T-cell (primary cell): ENCODE measurements around the gene ATP5F1E. TPM values are rescaled to one million over a fixed set of nuclear protein-coding genes. Genes with fewer than 3 reads are reported as not detected.
A peak's percentile ranks its signal among the peaks of the same experiment; 100 is the strongest.
"Not testable (repeated sequence)": the region's sequence is repeated elsewhere in the genome, so short reads cannot be mapped to it uniquely, and the experiment has no call there.

ENCODE experiments used
- ATAC-seq, 4 experiments: fragments of 200-7000 bp in 3 of 4; fragments of 150-1000 bp in 1 of 4; cut with Tn5 transposase; replicated peaks in 1 of 4; 1 replicate in 3 of 4; 2 replicates in 1 of 4; pipeline ENCODE4 v1.10.0; 2021; ENCODE audit warnings: moderate library complexity in 3 of 4, mild to moderate bottlenecking in 2 of 4, moderate number of reproducible peaks in 1 of 4
- CTCF ChIA-PET, 2 donors: fragments of 300-600 bp; sonication (Branson Sonifier 250); formaldehyde crosslinking; loops; one replicate each; lab custom pipeline; 2022; ENCODE audit warnings: antibody characterized with exemption in 2 of 2; lab: Charles Lee
- POLR2A ChIA-PET, 2 donors: fragments of 300-600 bp; sonication (Branson Sonifier 250); formaldehyde crosslinking; loops; one replicate each; lab custom pipeline; 2022; ENCODE audit warnings: antibody characterized with exemption in 2 of 2; lab: Charles Lee
- DNase-seq, 35 experiments: peaks; one replicate each; pipeline versions ENCODE4 v3.0.0 to v3.0.0-alpha.2; 2013 to 2023
- H3K27ac ChIP-seq: one replicate; pipeline ENCODE4 v1.5.1; 2013; ENCODE audit warnings: low read length
- H3K27me3 ChIP-seq, 2 experiments: replicated peaks in 1 of 2; 1 replicate in 1 of 2; 2 replicates in 1 of 2; pipeline versions ENCODE4 v1.6.1 to v1.7.0; 2013; ENCODE audit warnings: low read length in 1 of 2, mixed read lengths in 1 of 2; ENCODE audit not compliant: control insufficient read depth in 2 of 2, insufficient read depth in 2 of 2; ENCODE audit errors: extremely low read depth in 1 of 2
- H3K36me3 ChIP-seq, 2 donors: 1 replicate in 1 of 2; 2 replicates in 1 of 2; pipeline versions ENCODE4 v1.6.1 to v1.7.0; 2013; ENCODE audit warnings: low read length in 1 of 2; ENCODE audit not compliant: control insufficient read depth in 2 of 2, insufficient read depth in 1 of 2; ENCODE audit errors: extremely low read depth in 1 of 2
- H3K4me1 ChIP-seq, 2 experiments: 1 replicate in 1 of 2; 2 replicates in 1 of 2; pipeline versions ENCODE4 v1.6.1 to v1.7.0; 2013; ENCODE audit warnings: low read length in 2 of 2, mixed read lengths in 1 of 2; ENCODE audit not compliant: insufficient read depth in 2 of 2, control insufficient read depth in 1 of 2; ENCODE audit errors: extremely low read depth in 1 of 2
- H3K4me3 ChIP-seq, 2 donors: 1 replicate in 1 of 2; 2 replicates in 1 of 2; pipeline versions ENCODE4 v1.5.1 to v1.7.0; 2013; ENCODE audit warnings: mild to moderate bottlenecking in 2 of 2, low read length in 1 of 2, moderate library complexity in 1 of 2; ENCODE audit not compliant: control insufficient read depth in 1 of 2; ENCODE audit errors: extremely low read depth in 1 of 2
- H3K9me3 ChIP-seq: 2 replicates; pipeline ENCODE4 v1.7.0; 2013
- H3K27ac Mint-ChIP-seq, 2 donors: one replicate each; pipeline ENCODE4 v1.8.0; 2020 to 2021; ENCODE audit warnings: mild to moderate bottlenecking in 2 of 2, mixed read lengths in 2 of 2
- H3K27me3 Mint-ChIP-seq, 2 donors: one replicate each; pipeline ENCODE4 v1.8.0; 2021 to 2022; ENCODE audit warnings: mixed read lengths in 2 of 2
- H3K36me3 Mint-ChIP-seq: one replicate; pipeline ENCODE4 v1.8.0; 2021; ENCODE audit warnings: mixed read lengths
- H3K4me1 Mint-ChIP-seq, 3 donors: one replicate each; pipeline ENCODE4 v1.8.0; 2020 to 2022; ENCODE audit warnings: mixed read lengths in 3 of 3, mild to moderate bottlenecking in 1 of 3
- H3K4me3 Mint-ChIP-seq, 3 donors: one replicate each; pipeline ENCODE4 v1.8.0; 2020 to 2022; ENCODE audit warnings: mild to moderate bottlenecking in 3 of 3, mixed read lengths in 3 of 3, moderate library complexity in 3 of 3
- H3K9me3 Mint-ChIP-seq, 3 donors: one replicate each; pipeline ENCODE4 v1.8.0; 2020 to 2022; ENCODE audit warnings: mixed read lengths in 3 of 3
- WGBS: methylation state at CpG from one replicate; pipeline ENCODE4 v1.1.5; 2013; ENCODE audit warnings: missing lambda C conversion rate; ENCODE audit not compliant: insufficient coverage; 5-methylcytosine and 5-hydroxymethylcytosine counted together
- total RNA-seq, 35 experiments: library from RNA in 6 of 35; stranded (reverse) in 6 of 35; fragments of 120-200 nt in 1 of 35; gene quantifications; one replicate each; pipeline versions ENCODE4 v1.2.1 to v1.2.4 and lab custom pipeline; 2013 to 2026

ATP5F1E gene
- total RNA-seq, 5 donors from 2014 or later (not counting 1 experiment from before 2014, with no cell fraction given), result 50.6 to 105 (median 62.4) TPM

DNA sequence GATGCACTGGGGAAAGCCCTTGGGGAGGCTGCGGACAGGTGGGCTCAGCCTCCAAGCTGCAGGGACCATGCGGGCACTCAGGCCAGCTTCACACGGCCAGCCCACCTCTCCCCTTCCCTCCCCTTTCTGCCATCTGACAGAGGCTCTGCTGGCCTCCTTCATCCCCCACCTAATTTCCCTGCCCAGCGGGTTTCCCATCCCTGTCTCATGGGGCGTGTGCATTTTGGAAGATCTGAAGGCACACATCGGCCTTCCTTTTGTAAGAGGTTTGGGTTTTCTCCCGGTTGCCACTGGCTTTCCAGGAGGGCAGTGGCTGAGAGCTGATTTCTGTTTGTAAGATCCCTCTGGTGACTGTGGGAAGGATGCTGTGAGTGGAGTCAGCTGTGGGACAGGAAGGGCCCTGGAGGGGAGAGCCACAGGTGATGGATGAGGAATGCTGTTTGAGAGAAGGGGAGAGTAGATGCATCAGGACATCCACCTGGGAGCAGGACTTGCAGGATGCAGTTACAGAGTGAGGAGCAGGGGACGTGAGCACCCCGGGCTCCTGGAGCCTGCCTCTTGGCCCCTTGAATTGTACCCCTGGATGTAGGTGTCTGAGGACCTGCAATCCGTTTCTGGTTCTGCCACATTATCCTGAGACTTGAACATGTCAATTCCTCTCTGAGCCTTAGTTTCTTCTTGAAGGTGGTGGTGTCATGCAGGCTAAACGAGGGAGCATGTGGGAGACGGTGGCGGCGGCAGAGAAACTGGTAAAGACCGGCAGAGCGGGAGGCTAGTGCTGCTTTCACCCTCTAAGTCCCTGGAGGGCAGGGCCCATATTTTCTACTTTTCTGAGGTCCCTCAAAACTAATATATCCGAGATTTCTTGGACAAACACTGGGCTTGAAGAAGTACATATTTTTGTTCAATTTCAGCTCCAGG, 18.8 kb downstream of the ATP5F1E start:
- CTCF ChIA-PET, result interaction anchor here in 1 of 2 donors (0.5 kb wide), 1 partner anchor 32 kb away, joined by 4 read pairs; no protein-coding TSS in a partner anchor
- peaks cover 0 to under 1% of the 10 kb centered on the region in 2 experiments for H3K27me3 ChIP-seq
- no peak overlapping the region for H3K27ac ChIP-seq
- no peak for DNase-seq
- H3K4me3 Mint-ChIP-seq, result no peak overlapping the region
- no peaks in the 10 kb centered on the region for H3K36me3 ChIP-seq
- no peaks in the 10 kb centered on the region for H3K9me3 Mint-ChIP-seq
- peaks cover 6 to 33% of the 10 kb centered on the region in 2 experiments for H3K4me1 ChIP-seq
- H3K27ac Mint-ChIP-seq, result peak overlapping the region; percentile 11 to 60
- WGBS, result 92% methylated on average over 14 of the region's 17 CpGs
- no peaks in the 10 kb centered on the region for H3K9me3 ChIP-seq
- H3K4me1 Mint-ChIP-seq, result peaks cover 46 to 55% (median 52%) of the 10 kb centered on the region in 3 donors
- H3K36me3 Mint-ChIP-seq, result no peaks in the 10 kb centered on the region
- ATAC-seq, result no peak
- POLR2A ChIA-PET, result no interaction called here
- H3K27me3 Mint-ChIP-seq, result no peaks in the 10 kb centered on the region
- H3K4me3 ChIP-seq, result no peak overlapping the region

DNA sequence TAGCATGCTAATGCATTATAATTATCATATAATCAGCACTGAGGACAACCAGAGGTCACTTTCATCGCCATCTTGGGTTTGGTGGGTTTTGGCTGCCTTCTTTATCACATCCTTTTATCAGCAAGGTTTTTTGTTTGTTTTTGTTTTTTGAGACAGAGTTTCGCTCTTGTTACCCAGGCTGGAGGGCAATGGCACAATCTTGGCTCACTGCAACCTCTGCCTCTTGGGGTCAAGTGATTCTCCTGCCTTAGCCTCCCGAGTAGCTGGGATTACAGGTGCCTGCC, 20.3 kb downstream of the ATP5F1E start:
- H3K4me1 Mint-ChIP-seq, result peaks cover 37 to 46% (median 42%) of the 10 kb centered on the region in 3 donors
- CTCF ChIA-PET, result not testable (repeated sequence)

DNA sequence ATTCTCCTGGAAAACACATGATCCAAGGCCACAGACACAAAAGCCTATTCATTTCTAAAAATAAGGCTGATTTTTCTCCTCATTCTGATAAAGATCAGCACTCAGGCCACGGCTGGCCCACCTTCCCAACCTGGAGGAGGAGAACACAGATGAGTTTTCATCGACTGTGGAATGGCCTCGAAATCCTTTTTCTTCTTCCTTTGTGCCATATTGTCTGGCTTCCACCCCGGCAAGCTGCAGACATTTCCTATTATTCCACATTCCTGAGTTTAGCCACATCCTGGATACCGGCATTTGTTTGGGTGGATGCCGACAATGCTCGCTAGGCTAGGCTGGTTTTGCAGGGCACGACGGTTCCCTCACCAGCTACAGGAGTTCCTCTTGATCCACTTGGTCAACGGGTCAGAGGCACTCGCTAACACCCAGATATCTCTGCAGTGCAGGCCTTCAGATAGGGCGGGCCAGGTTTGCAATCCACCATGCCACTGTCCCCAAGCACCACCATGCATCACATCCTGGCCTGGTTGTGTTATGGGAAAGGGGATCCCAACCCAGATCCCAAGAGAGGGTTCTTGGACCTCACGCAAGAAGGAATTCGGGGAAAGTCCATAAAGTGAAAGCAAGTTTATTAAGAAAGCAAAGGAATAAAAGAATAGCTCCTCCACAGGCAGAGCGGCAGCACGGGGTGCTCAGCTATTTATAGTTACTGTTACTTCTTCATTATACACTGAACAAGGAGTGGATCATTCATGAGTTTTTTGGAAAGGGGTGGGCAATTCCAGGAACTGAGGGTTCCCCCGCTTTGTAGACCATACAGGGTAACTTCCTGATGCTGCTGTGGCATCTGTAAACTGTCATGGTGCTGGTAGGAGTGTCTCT, 20.9 kb downstream of the ATP5F1E start:
- H3K4me3 Mint-ChIP-seq, result no peak overlapping the region
- H3K9me3 Mint-ChIP-seq, result no peaks in the 10 kb centered on the region
- no peak for ATAC-seq

More for the DNA sequence above, 20.3 kb downstream of the ATP5F1E start:
- H3K27ac ChIP-seq, H3K27me3 ChIP-seq, H3K9me3 ChIP-seq, DNase-seq, H3K4me3 ChIP-seq, POLR2A ChIA-PET, H3K27me3 Mint-ChIP-seq, H3K4me3 Mint-ChIP-seq, H3K9me3 Mint-ChIP-seq, H3K27ac Mint-ChIP-seq, H3K36me3 ChIP-seq, ATAC-seq, H3K36me3 Mint-ChIP-seq: not testable (repeated sequence)
- WGBS, result 94% methylated on average over 2 of the region's 3 CpGs
- H3K4me1 ChIP-seq, result peaks cover 2 to 31% of the 10 kb centered on the region in 2 experiments

DNA sequence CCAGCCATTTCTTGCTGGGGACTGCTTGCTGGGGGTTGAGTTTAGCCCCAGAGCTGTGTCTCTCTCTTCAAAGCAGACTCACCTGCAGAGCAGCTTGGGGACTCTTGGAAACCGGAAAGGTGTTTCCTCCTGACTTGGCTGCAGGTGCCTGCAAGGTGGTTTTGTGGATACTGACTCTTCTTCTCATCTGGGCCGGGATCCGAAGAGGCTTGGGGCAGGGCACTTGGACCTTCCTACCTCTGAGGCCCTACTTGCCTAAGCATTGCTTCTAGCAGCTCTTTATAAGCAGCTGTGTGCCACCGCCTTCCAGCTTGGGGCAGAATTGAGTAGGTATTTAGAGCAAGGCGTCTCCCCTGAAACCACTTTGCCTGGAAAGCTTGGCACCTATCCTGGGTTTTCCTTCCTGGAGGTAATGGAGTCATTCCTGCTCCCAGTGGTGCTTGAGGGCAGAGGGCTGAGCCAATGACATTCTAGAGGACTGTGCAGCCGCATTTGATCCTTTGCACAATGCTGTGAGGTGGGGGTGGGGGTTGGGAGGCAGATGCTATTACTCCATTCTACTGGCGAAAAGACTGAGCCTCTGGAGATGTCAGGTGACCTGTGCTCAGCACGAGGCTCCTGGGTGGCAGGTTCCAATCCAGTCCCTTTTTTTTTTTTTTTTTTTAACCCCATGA, 21.7 kb downstream of the ATP5F1E start:
- no peaks in the 10 kb centered on the region for H3K36me3 Mint-ChIP-seq
- Histone ChIP-seq H3K36me3 (no peaks in the 10 kb centered on the region), H3K4me1 (peaks cover 2 to 33% of the 10 kb centered on the region in 2 experiments), H3K27me3 (peaks cover 0 to 8% of the 10 kb centered on the region in 2 experiments), H3K27ac (no peak overlapping the region), H3K9me3 (no peaks in the 10 kb centered on the region), H3K4me3 (no peak overlapping the region)
- ChIA-PET CTCF (interaction anchor here in 1 of 2 donors (0.8 kb wide), 1 partner anchor 108 kb away, joined by 3 read pairs; no protein-coding TSS in a partner anchor), POLR2A (no interaction called here)
- peaks cover 36 to 46% (median 43%) of the 10 kb centered on the region in 3 donors for H3K4me1 Mint-ChIP-seq
- H3K27me3 Mint-ChIP-seq, result no peaks in the 10 kb centered on the region
- H3K4me3 Mint-ChIP-seq, result no peak overlapping the region
- 85% methylated on average over 4 of the region's 8 CpGs for WGBS
- peak in 1 of 35 experiments; percentile 1 for DNase-seq
- H3K9me3 Mint-ChIP-seq, result no peaks in the 10 kb centered on the region
- H3K27ac Mint-ChIP-seq, result no peak overlapping the region
- ATAC-seq, result no peak

More for the DNA sequence above, 20.9 kb downstream of the ATP5F1E start:
- Mint-ChIP-seq H3K27me3 (no peaks in the 10 kb centered on the region), H3K36me3 (no peaks in the 10 kb centered on the region), H3K4me1 (peaks cover 32 to 42% (median 38%) of the 10 kb centered on the region in 3 donors), H3K27ac (no peak overlapping the region)
- ChIA-PET POLR2A (no interaction called here), CTCF (no interaction called here)
- peak in 3 of 35 experiments; percentile 3 to 23 (median 15) for DNase-seq
- Histone ChIP-seq H3K9me3 (no peaks in the 10 kb centered on the region), H3K27me3 (peaks cover 0 to 8% of the 10 kb centered on the region in 2 experiments), H3K27ac (no peak overlapping the region), H3K4me3 (no peak overlapping the region), H3K36me3 (no peaks in the 10 kb centered on the region), H3K4me1 (peaks cover 0 to 30% of the 10 kb centered on the region in 2 experiments)
- 100% methylated on average over 6 of the region's 17 CpGs for WGBS

DNA sequence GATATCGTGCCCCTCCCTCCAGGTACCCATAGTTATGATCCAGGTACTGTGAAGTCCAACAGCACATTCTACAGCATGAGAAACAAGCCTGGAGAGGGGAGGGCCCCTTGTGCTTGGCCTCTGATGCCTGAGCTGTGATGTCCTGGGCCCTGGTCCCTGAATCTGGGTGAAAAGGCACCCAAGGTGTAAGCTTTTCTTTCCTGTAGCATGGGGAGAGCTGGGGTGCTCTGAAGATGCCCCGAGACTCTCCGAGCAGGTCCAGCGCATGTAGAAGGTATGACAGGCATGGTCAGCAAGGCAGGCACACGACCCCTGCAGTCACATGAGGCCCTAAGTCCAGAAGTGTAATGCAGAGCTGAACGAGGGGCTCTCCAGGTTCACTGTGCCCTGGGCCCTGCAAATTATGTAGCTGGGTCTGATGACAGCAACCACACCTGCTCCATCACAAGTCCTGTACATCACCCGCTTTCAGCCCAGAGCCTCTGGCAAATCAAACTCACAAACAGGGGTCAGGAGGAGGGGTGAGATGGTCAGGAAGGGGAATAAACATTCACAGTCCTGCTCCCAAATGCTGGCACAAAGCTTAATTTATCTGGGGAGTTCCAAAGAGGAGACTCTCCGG, 23.3 kb downstream of the ATP5F1E start:
- Mint-ChIP-seq H3K9me3 (no peaks in the 10 kb centered on the region), H3K4me1 (peaks cover 41 to 49% (median 48%) of the 10 kb centered on the region in 3 donors), H3K27ac (no peak overlapping the region), H3K4me3 (no peak overlapping the region), H3K27me3 (no peaks in the 10 kb centered on the region), H3K36me3 (peaks cover under 1% of the 10 kb centered on the region)
- Histone ChIP-seq H3K27me3 (peaks cover 0 to 8% of the 10 kb centered on the region in 2 experiments), H3K27ac (no peak overlapping the region), H3K4me1 (peaks cover 6 to 39% of the 10 kb centered on the region in 2 experiments), H3K36me3 (no peaks in the 10 kb centered on the region), H3K9me3 (no peaks in the 10 kb centered on the region), H3K4me3 (no peak overlapping the region)
- DNase-seq (peak in 1 of 35 experiments; percentile 1), ATAC-seq (no peak)
- 88% methylated on average over 4 of the region's 8 CpGs for WGBS
- ChIA-PET CTCF (interaction anchor here in 1 of 2 donors (1.3 kb wide), 1 partner anchor 214 kb away, joined by 3 read pairs; no protein-coding TSS in a partner anchor), POLR2A (interaction anchor here in 1 of 2 donors (1.2 kb wide), 1 partner anchor 24 kb away, joined by 3 read pairs; the partner anchor contains the start of gene ATP5F1E)
